ENCODE data around the gene AGPAT1. TPM values are rescaled to one million over a fixed set of nuclear protein-coding genes. Genes with fewer than 3 reads are reported as not detected.

AGPAT1 gene
- total RNA-seq, 1 donor, result 19.2 TPM

DNA sequence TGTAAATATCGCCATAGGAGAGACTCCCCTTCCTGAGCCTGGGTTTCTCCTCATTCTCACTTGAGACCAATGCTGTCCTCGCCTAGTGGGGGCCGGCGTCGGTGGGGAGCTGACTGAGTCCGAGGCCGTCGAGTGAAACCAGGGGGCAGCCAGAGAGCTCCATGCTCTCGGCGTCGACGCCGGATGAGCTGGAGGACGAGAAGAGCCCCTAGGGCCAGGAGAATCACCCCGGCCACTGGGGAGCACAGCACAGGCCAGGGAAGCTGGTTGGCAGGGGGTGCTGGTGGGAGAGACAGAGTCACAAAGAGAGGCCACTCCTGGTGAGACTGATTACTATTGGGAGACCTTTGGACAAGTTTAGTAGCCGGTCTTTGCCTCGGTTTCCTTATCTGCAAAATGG, 23.0 kb upstream of the AGPAT1 start:
- no peak overlapping the region for H3K27ac ChIP-seq (ENCODE audit: low read depth, low read length)
- peaks cover 5% of the 10 kb centered on the region for H3K27me3 ChIP-seq (ENCODE audit: insufficient read depth, low read length)
- H2AFZ ChIP-seq (ENCODE audit: low read length), result no peak overlapping the region
- TF ChIP-seq, protein P1, sequence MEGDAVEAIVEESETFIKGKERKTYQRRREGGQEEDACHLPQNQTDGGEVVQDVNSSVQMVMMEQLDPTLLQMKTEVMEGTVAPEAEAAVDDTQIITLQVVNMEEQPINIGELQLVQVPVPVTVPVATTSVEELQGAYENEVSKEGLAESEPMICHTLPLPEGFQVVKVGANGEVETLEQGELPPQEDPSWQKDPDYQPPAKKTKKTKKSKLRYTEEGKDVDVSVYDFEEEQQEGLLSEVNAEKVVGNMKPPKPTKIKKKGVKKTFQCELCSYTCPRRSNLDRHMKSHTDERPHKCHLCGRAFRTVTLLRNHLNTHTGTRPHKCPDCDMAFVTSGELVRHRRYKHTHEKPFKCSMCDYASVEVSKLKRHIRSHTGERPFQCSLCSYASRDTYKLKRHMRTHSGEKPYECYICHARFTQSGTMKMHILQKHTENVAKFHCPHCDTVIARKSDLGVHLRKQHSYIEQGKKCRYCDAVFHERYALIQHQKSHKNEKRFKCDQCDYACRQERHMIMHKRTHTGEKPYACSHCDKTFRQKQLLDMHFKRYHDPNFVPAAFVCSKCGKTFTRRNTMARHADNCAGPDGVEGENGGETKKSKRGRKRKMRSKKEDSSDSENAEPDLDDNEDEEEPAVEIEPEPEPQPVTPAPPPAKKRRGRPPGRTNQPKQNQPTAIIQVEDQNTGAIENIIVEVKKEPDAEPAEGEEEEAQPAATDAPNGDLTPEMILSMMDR (IDR thresholded peaks at IDR 0.05; ENCODE audit: extremely low read depth, low read depth, low read length), result no peak
- H3K9me3 ChIP-seq (ENCODE audit: low read depth, low read length), result no peaks in the 10 kb centered on the region
- no peaks in the 10 kb centered on the region for H4K20me1 ChIP-seq (ENCODE audit: insufficient read depth, low read length)
- no peak overlapping the region for H3K4me3 ChIP-seq (ENCODE audit: insufficient read depth, low read length)
- H3K36me3 ChIP-seq (ENCODE audit: insufficient read depth, low read length), result no peaks in the 10 kb centered on the region
- H3K4me2 ChIP-seq (ENCODE audit: insufficient read depth, low read length), result no peak overlapping the region
- peak; percentile 60 for DNase-seq (ENCODE audit: insufficient read length, low spot score, missing footprints)
- H3K79me2 ChIP-seq (ENCODE audit: insufficient read depth, low read length), result no peaks in the 10 kb centered on the region
- H3K4me1 ChIP-seq (ENCODE audit: insufficient read depth, low read length), result peaks cover 21% of the 10 kb centered on the region

DNA sequence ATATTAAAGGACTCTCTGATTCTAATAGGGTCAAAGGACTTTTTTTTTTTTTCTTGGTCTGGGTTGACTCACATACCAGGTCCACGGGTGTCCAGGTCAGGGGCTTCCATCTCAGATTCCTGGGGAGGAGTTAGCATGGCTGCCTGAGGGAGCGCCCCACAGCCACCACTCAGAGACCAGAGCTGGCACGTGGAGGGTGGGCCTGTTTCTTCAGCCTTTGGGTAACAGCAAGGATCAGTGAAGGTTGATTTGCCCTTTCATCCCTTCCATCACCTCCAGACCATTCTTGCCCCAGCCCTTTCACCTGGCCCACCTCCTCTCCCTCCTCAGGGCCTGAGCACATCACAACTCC, 22.4 kb upstream of the AGPAT1 start:
- no peak overlapping the region for H3K4me2 ChIP-seq (ENCODE audit: insufficient read depth, low read length)
- no peak for DNase-seq (ENCODE audit: insufficient read length, low spot score, missing footprints)
- H4K20me1 ChIP-seq (ENCODE audit: insufficient read depth, low read length), result no peaks in the 10 kb centered on the region
- H3K4me3 ChIP-seq (ENCODE audit: insufficient read depth, low read length), result no peak overlapping the region
- H3K79me2 ChIP-seq (ENCODE audit: insufficient read depth, low read length), result no peaks in the 10 kb centered on the region
- H3K4me1 ChIP-seq (ENCODE audit: insufficient read depth, low read length), result peaks cover 21% of the 10 kb centered on the region
- H3K36me3 ChIP-seq (ENCODE audit: insufficient read depth, low read length), result no peaks in the 10 kb centered on the region
- H2AFZ ChIP-seq (ENCODE audit: low read length), result no peak overlapping the region
- H3K9me3 ChIP-seq (ENCODE audit: low read depth, low read length), result no peaks in the 10 kb centered on the region
- TF ChIP-seq, protein P1 (IDR thresholded peaks at IDR 0.05; ENCODE audit: extremely low read depth, low read depth, low read length), result no peak
- H3K27me3 ChIP-seq (ENCODE audit: insufficient read depth, low read length), result peaks cover 5% of the 10 kb centered on the region
- no peak overlapping the region for H3K27ac ChIP-seq (ENCODE audit: low read depth, low read length)

DNA sequence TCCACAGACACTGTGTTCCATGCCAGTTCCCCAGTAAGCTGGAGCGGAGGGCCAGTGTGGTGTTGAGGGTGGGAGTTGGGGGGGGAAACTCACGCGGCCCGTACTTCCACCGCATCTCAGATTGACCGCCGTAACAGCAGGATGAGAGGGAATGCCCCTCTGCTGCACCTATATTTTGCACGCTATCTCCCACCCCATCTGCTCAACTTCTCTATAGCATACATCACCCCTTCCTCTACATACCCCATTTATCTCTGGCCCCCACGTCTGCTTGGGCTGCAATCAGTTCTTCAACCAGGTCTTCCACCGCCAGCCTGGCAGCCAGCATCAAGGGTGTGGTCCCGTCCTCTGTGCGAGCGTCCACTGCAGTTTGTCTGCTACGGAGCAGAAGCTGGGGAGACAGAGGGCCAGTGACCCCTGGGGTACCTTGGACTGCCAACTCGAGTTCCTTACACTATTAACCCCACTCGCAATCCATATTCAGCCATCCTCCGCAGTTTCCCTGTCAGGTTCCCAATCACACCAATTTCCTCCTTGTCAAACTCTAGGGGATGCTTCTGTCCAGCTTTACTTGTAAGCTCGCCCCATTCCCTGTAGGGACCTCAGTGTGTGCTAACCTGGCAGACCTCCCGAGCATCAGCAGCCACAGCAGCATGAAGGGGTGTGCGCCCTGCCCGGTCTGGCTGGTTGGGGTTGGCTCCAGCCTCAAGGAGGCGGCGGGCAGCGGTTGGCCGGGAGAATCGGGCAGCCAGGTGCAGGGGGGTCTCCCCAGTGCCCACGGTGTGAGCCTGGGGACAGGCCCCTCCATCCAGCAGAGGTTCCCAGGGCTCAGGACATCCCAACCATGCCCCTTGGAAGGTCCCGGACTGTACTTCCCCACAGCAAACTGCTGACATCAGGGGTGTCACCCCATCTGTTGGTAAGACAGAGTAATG, 21.1 kb upstream of the AGPAT1 start:
- no peaks in the 10 kb centered on the region for H3K9me3 ChIP-seq (ENCODE audit: low read depth, low read length)
- peak overlapping the region; percentile 91 for H3K4me3 ChIP-seq (ENCODE audit: insufficient read depth, low read length)
- TF ChIP-seq, protein P1 (IDR thresholded peaks at IDR 0.05; ENCODE audit: extremely low read depth, low read depth, low read length), result no peak
- peak overlapping the region; percentile 98 for H3K27ac ChIP-seq (ENCODE audit: low read depth, low read length)
- H3K36me3 ChIP-seq (ENCODE audit: insufficient read depth, low read length), result no peaks in the 10 kb centered on the region
- DNase-seq (ENCODE audit: insufficient read length, low spot score, missing footprints), result peak; percentile 64
- H3K27me3 ChIP-seq (ENCODE audit: insufficient read depth, low read length), result peaks cover 5% of the 10 kb centered on the region
- H3K4me1 ChIP-seq (ENCODE audit: insufficient read depth, low read length), result peaks cover 28% of the 10 kb centered on the region
- peak overlapping the region; percentile 93 for H3K4me2 ChIP-seq (ENCODE audit: insufficient read depth, low read length)
- H2AFZ ChIP-seq (ENCODE audit: low read length), result peak overlapping the region; percentile 85
- H4K20me1 ChIP-seq (ENCODE audit: insufficient read depth, low read length), result no peaks in the 10 kb centered on the region
- H3K79me2 ChIP-seq (ENCODE audit: insufficient read depth, low read length), result no peaks in the 10 kb centered on the region

DNA sequence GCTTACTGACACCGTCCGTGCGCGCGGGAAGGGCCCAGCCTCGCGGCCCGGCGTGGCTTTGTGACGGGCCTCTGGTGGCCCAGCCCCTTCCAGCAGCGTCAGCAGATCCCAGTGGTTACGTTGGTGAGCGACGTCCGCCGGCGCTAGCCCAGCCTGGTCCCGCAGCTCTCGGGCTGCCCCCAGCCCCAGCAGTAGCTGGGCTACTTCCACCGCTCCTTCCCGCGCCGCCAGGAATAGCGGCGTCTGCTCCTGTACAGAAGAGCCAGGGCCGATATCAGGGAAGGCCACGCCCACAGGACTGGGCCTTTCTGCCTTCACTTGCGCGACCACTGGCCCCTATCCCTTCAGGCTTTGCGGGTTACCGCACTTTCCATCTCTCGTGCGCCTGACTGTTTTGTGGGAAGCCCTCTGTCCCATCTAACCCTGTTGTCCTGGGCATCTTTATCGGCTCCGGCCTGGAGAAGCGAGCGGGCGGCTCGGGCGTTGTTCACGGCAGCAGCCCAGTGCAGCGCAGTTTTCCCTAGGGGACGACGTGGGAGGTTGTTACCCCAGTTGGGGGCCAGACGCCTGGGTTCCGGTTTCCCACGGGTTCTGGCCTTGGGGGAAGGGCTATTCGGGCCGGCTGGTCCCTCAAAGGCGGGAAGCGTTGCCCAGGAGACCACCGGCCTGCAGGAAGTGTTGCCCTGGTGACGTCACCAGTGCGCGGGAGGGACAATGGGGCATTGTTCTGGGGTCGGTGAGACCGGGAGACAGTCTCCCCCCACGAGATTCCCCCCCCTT, 20.2 kb upstream of the AGPAT1 start:
- peaks cover 28% of the 10 kb centered on the region for H3K4me1 ChIP-seq (ENCODE audit: insufficient read depth, low read length)
- H2AFZ ChIP-seq (ENCODE audit: low read length), result peak overlapping the region; percentile 85

More for the DNA sequence above, 20.2 kb upstream of the AGPAT1 start:
- Histone ChIP-seq H3K27ac (ENCODE audit: low read depth, low read length) (peak overlapping the region; percentile 98), H3K36me3 (ENCODE audit: insufficient read depth, low read length) (no peaks in the 10 kb centered on the region), H3K79me2 (ENCODE audit: insufficient read depth, low read length) (no peaks in the 10 kb centered on the region), H3K4me3 (ENCODE audit: insufficient read depth, low read length) (peak overlapping the region; percentile 91), H3K9me3 (ENCODE audit: low read depth, low read length) (no peaks in the 10 kb centered on the region), H3K27me3 (ENCODE audit: insufficient read depth, low read length) (no peaks in the 10 kb centered on the region), H4K20me1 (ENCODE audit: insufficient read depth, low read length) (no peaks in the 10 kb centered on the region), H3K4me2 (ENCODE audit: insufficient read depth, low read length) (peak overlapping the region; percentile 93)
- peak; percentile 93 for DNase-seq (ENCODE audit: insufficient read length, low spot score, missing footprints)
- TF ChIP-seq, protein P1 (IDR thresholded peaks at IDR 0.05; ENCODE audit: extremely low read depth, low read depth, low read length), result no peak

Data from osteoblast (primary cell).